ENCODE results near the gene KRT76.
"Not testable (repeated sequence)": the region's sequence is repeated elsewhere in the genome, so short reads cannot be mapped to it uniquely, and the experiment has no call there.

The KRT76 gene

GRCh38 chr12:52781399-52782082 is 4.4 kb upstream of the KRT76 start:
- no peak for DNase-seq (ENCODE audit: low read depth in 2 of 2)

- no peak for DNase-seq (ENCODE audit: low read depth in 2 of 2)
These were observed 2.8 kb upstream of the KRT76 start for GRCh38 chr12:52779914-52780313.

- DNase-seq (ENCODE audit: low read depth in 2 of 2), result no peak
These were observed 1.7 kb upstream of the KRT76 start for GRCh38 chr12:52778833-52779232.

GRCh38 chr12:52777566-52777965 is 421 bp upstream of the KRT76 start:
- DNase-seq (ENCODE audit: low read depth in 2 of 2), result no peak

- no peak for DNase-seq (ENCODE audit: low read depth in 2 of 2)
These were observed 710 bp downstream of the KRT76 start for GRCh38 chr12:52776435-52776834.

- no peak for DNase-seq (ENCODE audit: low read depth in 2 of 2)
These were observed 2.4 kb downstream of the KRT76 start for GRCh38 chr12:52774629-52775250.

- no peak for DNase-seq (ENCODE audit: low read depth in 2 of 2)
These were observed 4.4 kb downstream of the KRT76 start for GRCh38 chr12:52772772-52773171.

GRCh38 chr12:52772188-52772587 is 5.0 kb downstream of the KRT76 start:
- DNase-seq (ENCODE audit: low read depth in 2 of 2), result no peak

GRCh38 chr12:52771505-52771904 is 5.6 kb downstream of the KRT76 start:
- no peak for DNase-seq (ENCODE audit: low read depth in 2 of 2)

GRCh38 chr12:52771088-52771487 is 6.1 kb downstream of the KRT76 start:
- DNase-seq (ENCODE audit: low read depth in 2 of 2), result no peak

- no peak for DNase-seq (ENCODE audit: low read depth in 2 of 2)
These were observed 7.2 kb downstream of the KRT76 start for GRCh38 chr12:52769946-52770345.

GRCh38 chr12:52769354-52769753 is 7.8 kb downstream of the KRT76 start:
- no peak for DNase-seq (ENCODE audit: low read depth in 2 of 2)

GRCh38 chr12:52768479-52769200 is 8.5 kb downstream of the KRT76 start:
- no peak for DNase-seq (ENCODE audit: low read depth in 2 of 2)

GRCh38 chr12:52767427-52767826 is 9.7 kb downstream of the KRT76 start:
- no peak for DNase-seq (ENCODE audit: low read depth in 2 of 2)

- DNase-seq (ENCODE audit: low read depth in 2 of 2), result no peak
These were observed 10.1 kb downstream of the KRT76 start for GRCh38 chr12:52767020-52767379.

- DNase-seq (ENCODE audit: low read depth in 2 of 2), result no peak
These were observed 10.7 kb downstream of the KRT76 start for GRCh38 chr12:52766351-52767019.

GRCh38 chr12:52765702-52766101 is 11.4 kb downstream of the KRT76 start:
- DNase-seq (ENCODE audit: low read depth in 2 of 2), result no peak

- DNase-seq (ENCODE audit: low read depth in 2 of 2), result no peak
These were observed 13.2 kb downstream of the KRT76 start for GRCh38 chr12:52763991-52764390.

- no peak for DNase-seq (ENCODE audit: low read depth in 2 of 2)
These were observed 14.0 kb downstream of the KRT76 start for GRCh38 chr12:52763036-52763659.

GRCh38 chr12:52761802-52762201 is 15.3 kb downstream of the KRT76 start:
- DNase-seq (ENCODE audit: low read depth in 2 of 2), result no peak

GRCh38 chr12:52761218-52761617 is 15.9 kb downstream of the KRT76 start:
- not testable (repeated sequence) for DNase-seq (ENCODE audit: low read depth in 2 of 2)

- DNase-seq (ENCODE audit: low read depth in 2 of 2), result no peak
These were observed 16.5 kb downstream of the KRT76 start for GRCh38 chr12:52760623-52761022.
